SK-N-SH (cell line): ENCODE data around the gene ABLIM2. TPM values are rescaled to one million over a fixed set of nuclear protein-coding genes. Genes with fewer than 3 reads are reported as not detected.

Experiments
- CTCF ChIA-PET: fragments of 300-600, 350-600 bp; formaldehyde crosslinking; extraction: SDS; loops from one replicate; lab custom pipeline; 2021; lab: Yijun Ruan, JAX
- POLR2A ChIA-PET: fragments of 350-600 bp; sonication (Branson Sonifier 250); formaldehyde crosslinking; extraction: SDS; loops from one replicate; lab custom pipeline; 2020; ENCODE audit warnings: antibody characterized with exemption, inconsistent platforms; lab: Yijun Ruan, JAX
- DNase-seq: peaks from one replicate; pipeline ENCODE4 v3.0.0; 2012
- H2AFZ ChIP-seq: fragments of 200-600 bp; sonication (generic); 2 replicates; pipeline ENCODE4 v1.8.1; 2016; ENCODE audit warnings: antibody characterized with exemption, mild to moderate bottlenecking, low read depth
- H3F3A ChIP-seq: fragments of 200-600 bp; sonication (generic); replicated peaks from 2 replicates; pipeline ENCODE3; 2016; ENCODE audit warnings: antibody characterized with exemption, mild to moderate bottlenecking; ENCODE audit not compliant: insufficient read depth
- H3K27ac ChIP-seq, 2 experiments: fragments of 200-500 bp in 1 of 2; fragments of 200-600 bp in 1 of 2; sonication (Bioruptor generic) in 1 of 2; sonication (generic), shearing (Covaris generic) in 1 of 2; 2 replicates each; pipeline versions ENCODE4 v1.5.1 to v1.6.1; 2014 to 2016; ENCODE audit warnings: low read depth in 2 of 2, inconsistent platforms in 1 of 2, low read length in 1 of 2, mild to moderate bottlenecking in 1 of 2, mixed read lengths in 1 of 2
- H3K27me3 ChIP-seq: fragments of 200-600 bp; sonication (generic), shearing (Covaris generic); 2 replicates; pipeline ENCODE4 v1.6.1; 2016; ENCODE audit warnings: mixed run types; ENCODE audit not compliant: insufficient read depth
- H3K36me3 ChIP-seq, 2 experiments: fragments of 200-500 bp in 1 of 2; fragments of 200-600 bp in 1 of 2; sonication (Bioruptor generic) in 1 of 2; sonication (generic) in 1 of 2; replicated peaks in 1 of 2; 2 replicates each; pipeline versions ENCODE3 to v1.5.1; 2014 to 2016; ENCODE audit warnings: low read length in 1 of 2, mild to moderate bottlenecking in 1 of 2; ENCODE audit not compliant: insufficient read depth in 2 of 2, control insufficient read depth in 1 of 2
- H3K4me1 ChIP-seq, 2 experiments: fragments of 200-500 bp in 1 of 2; fragments of 200-600 bp in 1 of 2; sonication (Bioruptor generic) in 1 of 2; sonication (generic), shearing (Covaris generic) in 1 of 2; 2 replicates each; pipeline versions ENCODE4 v1.5.1 to v1.6.1; 2014 to 2016; ENCODE audit warnings: low read depth in 1 of 2, low read length in 1 of 2, mixed run types in 1 of 2; ENCODE audit not compliant: insufficient read depth in 2 of 2, control insufficient read depth in 1 of 2
- H3K4me2 ChIP-seq: fragments of 200-600 bp; sonication (generic), shearing (Covaris generic); 2 replicates; pipeline ENCODE4 v1.6.1; 2017; ENCODE audit warnings: mixed run types
- H3K4me3 ChIP-seq, 2 experiments: fragments of 200-500 bp in 1 of 2; fragments of 200-600 bp in 1 of 2; sonication (Bioruptor generic) in 1 of 2; sonication (generic), shearing (Covaris generic) in 1 of 2; 2 replicates each; pipeline versions ENCODE4 v1.5.1 to v1.8.1; 2014 to 2016; ENCODE audit warnings: low read depth in 2 of 2, inconsistent platforms in 1 of 2, low read length in 1 of 2, mild to moderate bottlenecking in 1 of 2, mixed read lengths in 1 of 2, moderate library complexity in 1 of 2
- H3K79me2 ChIP-seq: fragments of 200-600 bp; sonication (generic); 2 replicates; pipeline ENCODE4 v1.8.1; 2017; ENCODE audit warnings: mild to moderate bottlenecking; ENCODE audit not compliant: insufficient read depth
- H3K9ac ChIP-seq: fragments of 200-600 bp; sonication (generic); 2 replicates; pipeline ENCODE4 v1.6.1; 2017; ENCODE audit warnings: mixed run types
- H3K9me2 ChIP-seq: fragments of 200-600 bp; sonication (generic); 2 replicates; pipeline ENCODE4 v1.6.1; 2017; ENCODE audit warnings: mixed run types
- H3K9me3 ChIP-seq: fragments of 200-600 bp; sonication (generic); 2 replicates; pipeline ENCODE4 v1.6.1; 2017; ENCODE audit warnings: mixed run types, mild to moderate bottlenecking, moderate library complexity
- H4K20me1 ChIP-seq: fragments of 200-600 bp; sonication (generic); 2 replicates; pipeline ENCODE4 v1.6.1; 2017; ENCODE audit warnings: mild to moderate bottlenecking, mixed run types; ENCODE audit not compliant: insufficient read depth
- EZH2phosphoT487 ChIP-seq: fragments of 200-600 bp; sonication (generic); IDR thresholded peaks from 2 replicates; pipeline ENCODE4 v1.6.1; 2017; ENCODE audit warnings: low read depth, mixed run types, mild to moderate bottlenecking, antibody characterized with exemption, moderate library complexity, borderline replicate concordance
- FOSL2 ChIP-seq: IDR thresholded peaks from 2 replicates; pipeline ENCODE4 v1.4.0; 2012; ENCODE audit warnings: low read depth, mild to moderate bottlenecking, moderate library complexity, borderline replicate concordance
- FOXJ3 ChIP-seq: sonication (generic); formaldehyde crosslinking; IDR thresholded peaks from 2 replicates; pipeline ENCODE4 v1.5.1; 2020; ENCODE audit warnings: mild to moderate bottlenecking, missing genetic modification reagents
- IRF3 ChIP-seq: fragments of 150-350 bp; IDR thresholded peaks from 2 replicates; pipeline ENCODE4 v1.6.1; 2016; ENCODE audit warnings: mild to moderate bottlenecking, low read depth, low read length
- JUND ChIP-seq: IDR thresholded peaks from 2 replicates; pipeline ENCODE4 v1.4.0; 2012
- MAX ChIP-seq: IDR thresholded peaks from 2 replicates; pipeline ENCODE4 v1.4.0; 2012; ENCODE audit warnings: low read depth
- MEF2A ChIP-seq: IDR thresholded peaks from 2 replicates; pipeline ENCODE4 v1.4.0; 2012; ENCODE audit warnings: low read depth, borderline replicate concordance
- MXI1 ChIP-seq: IDR thresholded peaks from 2 replicates; pipeline ENCODE4 v1.6.1; 2012; ENCODE audit warnings: mild to moderate bottlenecking, low read depth, low read length, improper control_type of control experiment
- NFIC ChIP-seq: IDR thresholded peaks from 2 replicates; pipeline ENCODE4 v1.4.0; 2012; ENCODE audit warnings: borderline replicate concordance
- RXRA ChIP-seq: IDR thresholded peaks from 2 replicates; pipeline ENCODE4 v1.4.0; 2012; ENCODE audit warnings: low read depth, mild to moderate bottlenecking, borderline replicate concordance
- TAF1 ChIP-seq: IDR thresholded peaks from 2 replicates; pipeline ENCODE4 v1.6.1; 2012; ENCODE audit warnings: low read depth, mild to moderate bottlenecking, low read length, moderate library complexity, borderline replicate concordance
- TCF12 ChIP-seq: IDR thresholded peaks from 2 replicates; pipeline ENCODE4 v1.4.0; 2012
- USF2 ChIP-seq: fragments of 150-350 bp; IDR thresholded peaks from 2 replicates; pipeline ENCODE4 v1.6.1; 2017; ENCODE audit warnings: antibody characterized with exemption, low read length, low read depth, borderline replicate concordance
- WGBS: methylation state at CpG from one replicate; pipeline ENCODE4 v1.1.6; 2017; ENCODE audit warnings: low lambda C conversion rate; 5-methylcytosine and 5-hydroxymethylcytosine counted together
- polyA plus RNA-seq, 3 experiments: library from polyadenylated mRNA; depleted of rRNA; stranded (reverse); fragments of >200 nt; gene quantifications; 2 replicates each; pipeline ENCODE4 v1.2.3, GENCODE V29; 2012
- TF ChIP-seq, protein P1 (sequence below): IDR thresholded peaks from 2 replicates; pipeline ENCODE4 v1.4.0; 2012; ENCODE audit warnings: low read depth, borderline replicate concordance
- TF ChIP-seq, protein P2 (sequence below): fragments of 200-600 bp; sonication (generic); IDR thresholded peaks from 2 replicates; pipeline ENCODE4 v1.6.1; 2017; ENCODE audit warnings: antibody characterized with exemption, mild to moderate bottlenecking, moderate library complexity
- TF ChIP-seq, protein P3 (sequence below): IDR thresholded peaks from 2 replicates; pipeline ENCODE4; 2012
- TF ChIP-seq, protein P4 (sequence below): IDR thresholded peaks from 2 replicates; pipeline ENCODE4 v1.4.0; 2012; ENCODE audit warnings: low read depth, borderline replicate concordance

The ABLIM2 gene
- polyA plus RNA-seq, 1 of the 3 experiments (the other 2 are of a cell fraction): 0.53 TPM

GRCh38 chr4:8093587-8094274 lies 64.9 kb downstream of the ABLIM2 start:
- H3K4me3 ChIP-seq: no peak overlapping the region
- H3K79me2 ChIP-seq: no peaks in the 10 kb centered on the region
- no peaks in the 10 kb centered on the region for H3K27me3 ChIP-seq
- H3K36me3 ChIP-seq: no peaks in the 10 kb centered on the region
- ChIA-PET POLR2A (no interaction called here), CTCF (no interaction called here)
- H3K9me2 ChIP-seq: no peaks in the 10 kb centered on the region
- H4K20me1 ChIP-seq: no peaks in the 10 kb centered on the region
- no peak overlapping the region for H2AFZ ChIP-seq
- WGBS: 45% methylated on average over 2 of the region's 2 CpGs
- H3K4me2 ChIP-seq: no peak overlapping the region
- no peak overlapping the region for H3K9ac ChIP-seq
- no peak for DNase-seq
- no peaks in the 10 kb centered on the region for H3K4me1 ChIP-seq
- H3K9me3 ChIP-seq: peaks cover 10% of the 10 kb centered on the region; the same call in 1 of the 2 replicates
- no peak overlapping the region for H3K27ac ChIP-seq
- TF ChIP-seq FOXJ3 (no peak), JUND (no peak), TAF1 (no peak), TCF12 (no peak), MAX (no peak), IRF3 (no peak), FOSL2 (no peak), MXI1 (no peak), RXRA (no peak), MEF2A (no peak), EZH2phosphoT487 (no peak), NFIC (no peak), USF2 (no peak)
- TF ChIP-seq, protein P1, sequence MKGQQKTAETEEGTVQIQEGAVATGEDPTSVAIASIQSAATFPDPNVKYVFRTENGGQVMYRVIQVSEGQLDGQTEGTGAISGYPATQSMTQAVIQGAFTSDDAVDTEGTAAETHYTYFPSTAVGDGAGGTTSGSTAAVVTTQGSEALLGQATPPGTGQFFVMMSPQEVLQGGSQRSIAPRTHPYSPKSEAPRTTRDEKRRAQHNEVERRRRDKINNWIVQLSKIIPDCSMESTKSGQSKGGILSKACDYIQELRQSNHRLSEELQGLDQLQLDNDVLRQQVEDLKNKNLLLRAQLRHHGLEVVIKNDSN: no peak
- TF ChIP-seq, protein P2, sequence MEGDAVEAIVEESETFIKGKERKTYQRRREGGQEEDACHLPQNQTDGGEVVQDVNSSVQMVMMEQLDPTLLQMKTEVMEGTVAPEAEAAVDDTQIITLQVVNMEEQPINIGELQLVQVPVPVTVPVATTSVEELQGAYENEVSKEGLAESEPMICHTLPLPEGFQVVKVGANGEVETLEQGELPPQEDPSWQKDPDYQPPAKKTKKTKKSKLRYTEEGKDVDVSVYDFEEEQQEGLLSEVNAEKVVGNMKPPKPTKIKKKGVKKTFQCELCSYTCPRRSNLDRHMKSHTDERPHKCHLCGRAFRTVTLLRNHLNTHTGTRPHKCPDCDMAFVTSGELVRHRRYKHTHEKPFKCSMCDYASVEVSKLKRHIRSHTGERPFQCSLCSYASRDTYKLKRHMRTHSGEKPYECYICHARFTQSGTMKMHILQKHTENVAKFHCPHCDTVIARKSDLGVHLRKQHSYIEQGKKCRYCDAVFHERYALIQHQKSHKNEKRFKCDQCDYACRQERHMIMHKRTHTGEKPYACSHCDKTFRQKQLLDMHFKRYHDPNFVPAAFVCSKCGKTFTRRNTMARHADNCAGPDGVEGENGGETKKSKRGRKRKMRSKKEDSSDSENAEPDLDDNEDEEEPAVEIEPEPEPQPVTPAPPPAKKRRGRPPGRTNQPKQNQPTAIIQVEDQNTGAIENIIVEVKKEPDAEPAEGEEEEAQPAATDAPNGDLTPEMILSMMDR: no peak
- TF ChIP-seq, protein P3, sequence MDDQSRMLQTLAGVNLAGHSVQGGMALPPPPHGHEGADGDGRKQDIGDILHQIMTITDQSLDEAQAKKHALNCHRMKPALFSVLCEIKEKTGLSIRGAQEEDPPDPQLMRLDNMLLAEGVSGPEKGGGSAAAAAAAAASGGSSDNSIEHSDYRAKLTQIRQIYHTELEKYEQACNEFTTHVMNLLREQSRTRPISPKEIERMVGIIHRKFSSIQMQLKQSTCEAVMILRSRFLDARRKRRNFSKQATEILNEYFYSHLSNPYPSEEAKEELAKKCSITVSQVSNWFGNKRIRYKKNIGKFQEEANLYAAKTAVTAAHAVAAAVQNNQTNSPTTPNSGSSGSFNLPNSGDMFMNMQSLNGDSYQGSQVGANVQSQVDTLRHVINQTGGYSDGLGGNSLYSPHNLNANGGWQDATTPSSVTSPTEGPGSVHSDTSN: no peak
- TF ChIP-seq, protein P4, sequence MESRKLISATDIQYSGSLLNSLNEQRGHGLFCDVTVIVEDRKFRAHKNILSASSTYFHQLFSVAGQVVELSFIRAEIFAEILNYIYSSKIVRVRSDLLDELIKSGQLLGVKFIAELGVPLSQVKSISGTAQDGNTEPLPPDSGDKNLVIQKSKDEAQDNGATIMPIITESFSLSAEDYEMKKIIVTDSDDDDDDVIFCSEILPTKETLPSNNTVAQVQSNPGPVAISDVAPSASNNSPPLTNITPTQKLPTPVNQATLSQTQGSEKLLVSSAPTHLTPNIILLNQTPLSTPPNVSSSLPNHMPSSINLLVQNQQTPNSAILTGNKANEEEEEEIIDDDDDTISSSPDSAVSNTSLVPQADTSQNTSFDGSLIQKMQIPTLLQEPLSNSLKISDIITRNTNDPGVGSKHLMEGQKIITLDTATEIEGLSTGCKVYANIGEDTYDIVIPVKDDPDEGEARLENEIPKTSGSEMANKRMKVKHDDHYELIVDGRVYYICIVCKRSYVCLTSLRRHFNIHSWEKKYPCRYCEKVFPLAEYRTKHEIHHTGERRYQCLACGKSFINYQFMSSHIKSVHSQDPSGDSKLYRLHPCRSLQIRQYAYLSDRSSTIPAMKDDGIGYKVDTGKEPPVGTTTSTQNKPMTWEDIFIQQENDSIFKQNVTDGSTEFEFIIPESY: no peak
- H3F3A ChIP-seq: no peaks in the 10 kb centered on the region
